ENCODE results near the gene ASPDH. TPM values are rescaled to one million over a fixed set of nuclear protein-coding genes. Genes with fewer than 3 reads are reported as not detected.

The ASPDH gene
- total RNA-seq, 6 experiments from 2014 or later: not detected

DNA sequence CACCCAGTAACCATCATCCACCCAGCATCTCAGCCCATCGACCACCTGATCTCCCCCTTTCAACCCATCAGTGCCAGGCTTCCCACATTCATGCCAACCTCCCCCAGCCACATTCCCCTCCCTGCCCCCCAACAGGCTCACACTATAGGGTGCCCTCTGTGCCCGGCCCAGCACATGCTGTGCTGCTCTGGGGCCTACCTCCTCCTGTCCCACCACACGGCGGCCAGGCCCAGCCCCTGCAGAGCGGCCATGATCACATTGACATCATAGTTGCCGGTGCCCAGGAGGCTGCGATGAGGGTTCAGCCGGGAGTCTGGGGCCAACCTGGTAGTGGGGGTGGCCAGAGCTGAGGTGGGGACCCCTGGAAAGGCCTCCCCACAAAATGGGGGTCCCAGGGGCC lies 6.3 kb downstream of the ASPDH start:
- H3K4me3 Mint-ChIP-seq: no peak overlapping the region
- no peaks in the 10 kb centered on the region for H3K9me3 Mint-ChIP-seq
- no peak overlapping the region for H3K27ac Mint-ChIP-seq
- H3K4me1 Mint-ChIP-seq (ENCODE audit: low read depth): peaks cover 12% of the 10 kb centered on the region
- H3K36me3 Mint-ChIP-seq (ENCODE audit: low read depth): no peaks in the 10 kb centered on the region
- H3K27me3 Mint-ChIP-seq (ENCODE audit: insufficient read depth): peaks cover 5% of the 10 kb centered on the region
- DNase-seq: no peak
- TF ChIP-seq, protein P1, sequence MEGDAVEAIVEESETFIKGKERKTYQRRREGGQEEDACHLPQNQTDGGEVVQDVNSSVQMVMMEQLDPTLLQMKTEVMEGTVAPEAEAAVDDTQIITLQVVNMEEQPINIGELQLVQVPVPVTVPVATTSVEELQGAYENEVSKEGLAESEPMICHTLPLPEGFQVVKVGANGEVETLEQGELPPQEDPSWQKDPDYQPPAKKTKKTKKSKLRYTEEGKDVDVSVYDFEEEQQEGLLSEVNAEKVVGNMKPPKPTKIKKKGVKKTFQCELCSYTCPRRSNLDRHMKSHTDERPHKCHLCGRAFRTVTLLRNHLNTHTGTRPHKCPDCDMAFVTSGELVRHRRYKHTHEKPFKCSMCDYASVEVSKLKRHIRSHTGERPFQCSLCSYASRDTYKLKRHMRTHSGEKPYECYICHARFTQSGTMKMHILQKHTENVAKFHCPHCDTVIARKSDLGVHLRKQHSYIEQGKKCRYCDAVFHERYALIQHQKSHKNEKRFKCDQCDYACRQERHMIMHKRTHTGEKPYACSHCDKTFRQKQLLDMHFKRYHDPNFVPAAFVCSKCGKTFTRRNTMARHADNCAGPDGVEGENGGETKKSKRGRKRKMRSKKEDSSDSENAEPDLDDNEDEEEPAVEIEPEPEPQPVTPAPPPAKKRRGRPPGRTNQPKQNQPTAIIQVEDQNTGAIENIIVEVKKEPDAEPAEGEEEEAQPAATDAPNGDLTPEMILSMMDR (IDR thresholded peaks at IDR 0.05): no peak

DNA sequence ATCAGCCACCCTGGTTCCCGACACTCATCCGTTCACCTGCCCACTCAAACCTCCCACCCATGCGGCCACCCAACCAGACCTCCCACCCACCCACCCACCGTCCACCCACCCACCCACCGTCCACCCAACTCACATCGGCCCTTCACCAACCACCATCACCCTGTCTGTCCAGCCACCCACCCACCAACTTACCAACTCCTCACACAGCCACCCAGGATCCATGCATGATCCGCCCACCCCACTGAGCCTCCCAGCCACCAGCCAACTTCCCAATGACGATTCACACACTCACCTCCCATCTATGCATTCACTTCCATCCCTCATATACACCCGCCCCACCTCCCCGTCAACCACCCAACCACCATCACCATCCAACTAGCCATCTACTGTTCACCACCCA lies 7.0 kb downstream of the ASPDH start:
- TF ChIP-seq, protein P1 (IDR thresholded peaks at IDR 0.05): no peak
- Mint-ChIP-seq H3K4me3 (no peak overlapping the region), H3K36me3 (ENCODE audit: low read depth) (no peaks in the 10 kb centered on the region), H3K4me1 (ENCODE audit: low read depth) (peaks cover 8% of the 10 kb centered on the region), H3K27ac (no peak overlapping the region), H3K27me3 (ENCODE audit: insufficient read depth) (peaks cover 8% of the 10 kb centered on the region), H3K9me3 (no peaks in the 10 kb centered on the region)
- no peak for DNase-seq

DNA sequence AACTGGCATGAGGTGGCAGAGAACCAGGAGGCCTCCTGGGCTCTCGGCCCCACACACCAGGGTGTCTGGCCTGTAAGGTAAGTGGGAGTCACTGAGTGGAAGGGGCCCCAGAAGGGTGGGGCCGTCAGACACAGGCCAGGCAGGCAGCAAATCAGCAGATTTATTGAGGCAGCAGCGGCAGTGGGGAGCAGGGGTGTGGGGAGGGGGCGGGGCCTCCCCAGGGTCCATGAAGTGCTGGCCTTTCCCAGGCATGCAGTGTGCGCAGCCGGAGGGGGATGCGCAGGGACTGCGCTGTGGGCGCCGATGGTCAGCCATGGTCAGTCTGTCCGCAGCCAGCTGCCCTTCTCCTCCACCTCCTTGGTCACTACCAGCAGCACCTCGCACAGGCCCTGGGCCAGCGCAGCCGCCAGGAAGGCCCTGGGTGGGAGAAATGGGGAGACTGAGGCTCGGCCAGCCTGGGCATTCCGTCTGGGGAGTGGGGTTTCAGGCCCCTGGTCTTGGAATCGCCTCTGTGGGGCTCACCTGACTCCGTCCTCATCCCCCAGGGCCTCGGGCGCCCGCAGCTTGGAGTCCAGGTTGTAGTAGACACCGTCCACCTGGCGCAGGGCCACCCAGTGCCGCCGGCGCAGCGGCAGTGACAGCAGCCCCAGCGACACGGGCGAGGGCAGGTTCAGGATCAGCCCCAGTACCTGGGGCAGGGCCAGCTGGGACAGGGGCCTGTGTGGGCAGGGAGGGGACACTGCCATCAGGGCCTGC lies 7.7 kb downstream of the ASPDH start:
- Mint-ChIP-seq H3K27me3 (ENCODE audit: insufficient read depth) (peaks cover 5% of the 10 kb centered on the region), H3K27ac (no peak overlapping the region), H3K4me1 (ENCODE audit: low read depth) (peaks cover 5% of the 10 kb centered on the region; the same call in 1 of the 2 replicates), H3K36me3 (ENCODE audit: low read depth) (no peaks in the 10 kb centered on the region), H3K9me3 (no peaks in the 10 kb centered on the region), H3K4me3 (no peak overlapping the region)
- TF ChIP-seq, protein P1 (IDR thresholded peaks at IDR 0.05): no peak
- no peak for DNase-seq

DNA sequence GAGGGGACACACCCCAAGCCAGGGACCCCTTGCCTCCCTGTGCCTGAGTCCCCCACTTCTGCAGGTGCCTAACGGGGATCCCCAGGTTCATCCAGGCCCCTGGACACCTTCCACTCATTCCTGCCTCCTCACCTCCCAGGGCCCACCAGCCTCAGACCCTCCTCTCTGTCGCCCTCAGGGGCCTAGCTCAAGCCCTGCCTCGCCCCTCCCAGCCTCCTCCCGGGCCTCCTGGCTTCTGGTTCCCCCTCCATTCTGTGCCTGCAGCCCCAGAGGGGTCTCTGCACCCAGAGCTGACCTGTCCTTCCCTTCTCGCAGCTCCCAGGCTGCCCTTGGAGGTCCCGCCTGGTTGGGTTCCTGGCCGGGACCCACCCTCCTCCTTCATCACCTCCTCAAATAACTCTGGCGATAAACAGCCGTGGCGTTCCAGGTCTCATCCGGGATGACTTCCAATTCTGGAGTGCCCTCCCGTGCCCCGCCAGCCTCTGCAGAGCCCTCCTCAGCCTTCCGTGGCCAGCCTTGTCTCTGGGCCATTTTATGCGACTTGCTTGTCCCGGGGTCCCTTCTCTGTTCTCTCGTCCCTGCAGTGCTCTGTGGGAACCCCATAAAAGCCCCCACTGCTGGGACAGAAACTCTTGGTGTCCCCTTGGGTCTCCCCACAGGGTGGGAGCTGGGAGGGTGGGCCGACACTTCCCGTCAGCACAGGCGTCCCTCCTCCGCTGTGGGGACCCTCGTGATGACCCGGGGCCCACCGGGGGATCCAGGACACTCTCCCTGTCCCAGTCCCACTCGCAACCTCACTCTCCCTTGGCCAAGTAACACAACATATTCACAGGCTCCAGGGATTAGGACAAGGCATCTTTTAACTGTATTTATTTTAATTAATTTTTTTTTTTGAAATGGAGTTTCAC lies 11.9 kb downstream of the ASPDH start:
- TF ChIP-seq, protein P1 (IDR thresholded peaks at IDR 0.05): no peak
- DNase-seq: no peak
- Mint-ChIP-seq H3K27me3 (ENCODE audit: insufficient read depth) (peaks cover 4% of the 10 kb centered on the region), H3K4me1 (ENCODE audit: low read depth) (no peaks in the 10 kb centered on the region), H3K4me3 (no peak overlapping the region), H3K27ac (no peak overlapping the region), H3K9me3 (no peaks in the 10 kb centered on the region), H3K36me3 (ENCODE audit: low read depth) (no peaks in the 10 kb centered on the region)

DNA sequence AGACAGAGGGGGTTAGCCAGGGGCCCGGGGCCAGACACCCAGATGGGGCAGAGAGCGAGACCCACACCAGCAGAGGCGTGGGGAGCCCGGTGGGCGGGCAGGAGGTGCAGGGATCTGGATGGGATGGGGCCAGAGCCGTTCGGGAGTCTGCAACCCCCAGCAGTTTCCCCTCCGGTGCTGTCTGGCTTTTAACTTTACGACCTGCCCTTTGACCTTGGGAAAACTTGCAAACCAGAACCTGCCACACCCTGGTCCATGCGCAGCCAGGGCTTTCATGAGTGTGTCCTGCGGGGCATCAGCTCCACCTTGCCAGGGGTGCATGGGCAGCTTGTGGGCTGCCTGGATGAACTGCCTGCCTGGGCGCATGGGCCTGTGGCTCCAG lies 12.5 kb downstream of the ASPDH start:
- H3K9me3 Mint-ChIP-seq: no peaks in the 10 kb centered on the region

More for the DNA sequence above, 12.5 kb downstream of the ASPDH start:
- peaks cover 4% of the 10 kb centered on the region for H3K27me3 Mint-ChIP-seq (ENCODE audit: insufficient read depth)
- no peak overlapping the region for H3K4me3 Mint-ChIP-seq
- DNase-seq: no peak
- H3K4me1 Mint-ChIP-seq (ENCODE audit: low read depth): no peaks in the 10 kb centered on the region
- TF ChIP-seq, protein P1 (IDR thresholded peaks at IDR 0.05): no peak
- H3K36me3 Mint-ChIP-seq (ENCODE audit: low read depth): no peaks in the 10 kb centered on the region
- no peak overlapping the region for H3K27ac Mint-ChIP-seq

All from HFFc6 (cell line).